Measurements from ENCODE around the gene GRAMD4.

GRCh38 chr22:46622081-46622521 lies 1.9 kb downstream of the GRAMD4 start:
- no peak for TF ChIP-seq REST (IDR thresholded peaks at IDR 0.05; ENCODE audit: insufficient read depth in 1 of 2, low read depth in 2 of 2, low read length in 2 of 2)
- TF ChIP-seq TAF1 (IDR thresholded peaks at IDR 0.05; ENCODE audit: borderline replicate concordance, insufficient read depth, low read length): no peak

All from PFSK-1 (cell line).